Measurements from ENCODE around the gene METTL25B. TPM values are rescaled to one million over a fixed set of nuclear protein-coding genes. Genes with fewer than 3 reads are reported as not detected.

METTL25B gene
- polyA plus RNA-seq, 1 donor from 2014 or later: 13.1 TPM

- Histone ChIP-seq H3K9me2 (ENCODE audit: insufficient read depth, low read length) (no peaks in the 10 kb centered on the region), H3K4me3 (ENCODE audit: low read length) (no peak overlapping the region), H4K20me1 (ENCODE audit: insufficient read depth) (no peaks in the 10 kb centered on the region), H3K27ac (ENCODE audit: low read length) (no peak overlapping the region), H3K9me3 (ENCODE audit: low read length) (no peaks in the 10 kb centered on the region), H3F3A (ENCODE audit: insufficient read depth, low read length, poor library complexity, severe bottlenecking) (peaks cover 8% of the 10 kb centered on the region), H3K79me2 (replicated peaks; ENCODE audit: insufficient read depth, low read length) (no peaks in the 10 kb centered on the region), H3K27me3 (ENCODE audit: insufficient read depth, low read depth, low read length) (peaks cover 15% of the 10 kb centered on the region), H3K36me3 (ENCODE audit: insufficient read depth, low read length) (no peaks in the 10 kb centered on the region), H3K9ac (ENCODE audit: low read length) (no peak overlapping the region), H2AFZ (ENCODE audit: low read depth, low read length) (no peak overlapping the region), H3K4me2 (ENCODE audit: low read length) (no peak overlapping the region)
- TF ChIP-seq SMC3 (conservative IDR thresholded peaks at IDR 0.05; ENCODE audit: poor library complexity) (no peak), POLR2AphosphoS5 (IDR thresholded peaks at IDR 0.05) (no peak), MXI1 (conservative IDR thresholded peaks at IDR 0.05; ENCODE audit: poor library complexity, severe bottlenecking) (no peak), TAF1 (IDR thresholded peaks at IDR 0.05; ENCODE audit: low read depth) (no peak), REST (IDR thresholded peaks at IDR 0.05; ENCODE audit: borderline replicate concordance) (no peak), EZH2 (IDR thresholded peaks at IDR 0.05; ENCODE audit: borderline replicate concordance, insufficient read depth, low read length, poor library complexity, severe bottlenecking) (no peak), EP300 (conservative IDR thresholded peaks at IDR 0.05; ENCODE audit: poor library complexity, severe bottlenecking) (no peak), RAD21 (conservative IDR thresholded peaks at IDR 0.05) (no peak)
- TF ChIP-seq, protein P1, sequence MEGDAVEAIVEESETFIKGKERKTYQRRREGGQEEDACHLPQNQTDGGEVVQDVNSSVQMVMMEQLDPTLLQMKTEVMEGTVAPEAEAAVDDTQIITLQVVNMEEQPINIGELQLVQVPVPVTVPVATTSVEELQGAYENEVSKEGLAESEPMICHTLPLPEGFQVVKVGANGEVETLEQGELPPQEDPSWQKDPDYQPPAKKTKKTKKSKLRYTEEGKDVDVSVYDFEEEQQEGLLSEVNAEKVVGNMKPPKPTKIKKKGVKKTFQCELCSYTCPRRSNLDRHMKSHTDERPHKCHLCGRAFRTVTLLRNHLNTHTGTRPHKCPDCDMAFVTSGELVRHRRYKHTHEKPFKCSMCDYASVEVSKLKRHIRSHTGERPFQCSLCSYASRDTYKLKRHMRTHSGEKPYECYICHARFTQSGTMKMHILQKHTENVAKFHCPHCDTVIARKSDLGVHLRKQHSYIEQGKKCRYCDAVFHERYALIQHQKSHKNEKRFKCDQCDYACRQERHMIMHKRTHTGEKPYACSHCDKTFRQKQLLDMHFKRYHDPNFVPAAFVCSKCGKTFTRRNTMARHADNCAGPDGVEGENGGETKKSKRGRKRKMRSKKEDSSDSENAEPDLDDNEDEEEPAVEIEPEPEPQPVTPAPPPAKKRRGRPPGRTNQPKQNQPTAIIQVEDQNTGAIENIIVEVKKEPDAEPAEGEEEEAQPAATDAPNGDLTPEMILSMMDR (IDR thresholded peaks at IDR 0.05; ENCODE audit: poor library complexity, severe bottlenecking): no peak
Observed at GRCh38 chr1:156703741-156704140, 24.5 kb upstream of the METTL25B start.

- Histone ChIP-seq H2AFZ (ENCODE audit: low read depth, low read length) (no peak overlapping the region), H3K9me2 (ENCODE audit: insufficient read depth, low read length) (no peaks in the 10 kb centered on the region), H3K79me2 (replicated peaks; ENCODE audit: insufficient read depth, low read length) (no peaks in the 10 kb centered on the region), H3K27ac (ENCODE audit: low read length) (no peak overlapping the region), H3K27me3 (ENCODE audit: insufficient read depth, low read depth, low read length) (peaks cover 15% of the 10 kb centered on the region), H3K4me3 (ENCODE audit: low read length) (no peak overlapping the region), H3F3A (ENCODE audit: insufficient read depth, low read length, poor library complexity, severe bottlenecking) (peaks cover 8% of the 10 kb centered on the region), H3K9me3 (ENCODE audit: low read length) (no peaks in the 10 kb centered on the region), H3K36me3 (ENCODE audit: insufficient read depth, low read length) (no peaks in the 10 kb centered on the region), H3K9ac (ENCODE audit: low read length) (no peak overlapping the region), H3K4me2 (ENCODE audit: low read length) (no peak overlapping the region), H4K20me1 (ENCODE audit: insufficient read depth) (no peaks in the 10 kb centered on the region)
- TF ChIP-seq REST (IDR thresholded peaks at IDR 0.05; ENCODE audit: borderline replicate concordance) (no peak), EZH2 (IDR thresholded peaks at IDR 0.05; ENCODE audit: borderline replicate concordance, insufficient read depth, low read length, poor library complexity, severe bottlenecking) (no peak), MXI1 (conservative IDR thresholded peaks at IDR 0.05; ENCODE audit: poor library complexity, severe bottlenecking) (no peak), POLR2AphosphoS5 (IDR thresholded peaks at IDR 0.05) (no peak), RAD21 (conservative IDR thresholded peaks at IDR 0.05) (no peak), TAF1 (IDR thresholded peaks at IDR 0.05; ENCODE audit: low read depth) (no peak), EP300 (conservative IDR thresholded peaks at IDR 0.05; ENCODE audit: poor library complexity, severe bottlenecking) (no peak), SMC3 (conservative IDR thresholded peaks at IDR 0.05; ENCODE audit: poor library complexity) (no peak)
- TF ChIP-seq, protein P1 (IDR thresholded peaks at IDR 0.05; ENCODE audit: poor library complexity, severe bottlenecking): no peak
Observed at GRCh38 chr1:156704166-156704711, 24.0 kb upstream of the METTL25B start.
